ENCODE measurements around the gene GNA14. TPM values are rescaled to one million over a fixed set of nuclear protein-coding genes. Genes with fewer than 3 reads are reported as not detected.
A peak's percentile ranks its signal among the peaks of the same experiment; 100 is the strongest.

The GNA14 gene
- total RNA-seq, 1 donor, result 0.72 TPM

DNA sequence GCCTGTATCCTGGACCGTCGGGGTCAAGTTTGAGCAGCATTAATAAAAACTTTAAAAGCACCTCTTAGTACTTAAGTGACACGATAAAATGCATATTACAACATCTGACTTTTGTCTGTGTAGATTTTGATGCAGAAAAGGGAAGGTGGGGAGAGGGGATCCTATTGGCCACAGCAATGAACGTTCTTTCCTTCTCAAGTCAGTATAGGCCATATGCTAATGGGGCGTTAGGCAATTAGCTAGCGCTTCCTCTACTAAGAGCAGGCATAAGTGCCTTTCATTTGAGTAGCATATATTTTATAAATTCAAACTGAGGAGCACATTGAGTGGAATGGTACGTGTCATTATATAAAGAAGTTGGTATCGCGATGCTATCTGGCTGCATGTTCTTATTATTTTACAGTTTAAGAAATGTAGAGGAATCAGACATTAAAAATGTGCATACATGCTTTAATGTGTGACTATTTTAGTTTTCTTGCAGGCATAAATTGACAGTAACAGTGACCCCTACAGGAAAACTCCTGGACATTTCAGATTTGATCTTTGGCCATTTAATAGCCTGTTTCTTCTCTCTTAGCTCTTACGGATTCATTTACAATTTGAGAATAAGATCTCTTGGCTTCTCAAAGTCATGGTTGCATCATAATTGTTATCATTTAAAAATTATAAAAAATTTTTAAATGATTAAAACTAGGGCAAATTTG, 1.1 kb upstream of the GNA14 start:
- H3K9me3 ChIP-seq (ENCODE audit: low read depth, low read length), result no peaks in the 10 kb centered on the region
- H3K4me2 ChIP-seq (ENCODE audit: insufficient read depth, low read length), result peak overlapping the region; percentile 88
- H3K27me3 ChIP-seq (ENCODE audit: insufficient read depth, low read length), result peaks cover 41% of the 10 kb centered on the region
- TF ChIP-seq, protein P1, sequence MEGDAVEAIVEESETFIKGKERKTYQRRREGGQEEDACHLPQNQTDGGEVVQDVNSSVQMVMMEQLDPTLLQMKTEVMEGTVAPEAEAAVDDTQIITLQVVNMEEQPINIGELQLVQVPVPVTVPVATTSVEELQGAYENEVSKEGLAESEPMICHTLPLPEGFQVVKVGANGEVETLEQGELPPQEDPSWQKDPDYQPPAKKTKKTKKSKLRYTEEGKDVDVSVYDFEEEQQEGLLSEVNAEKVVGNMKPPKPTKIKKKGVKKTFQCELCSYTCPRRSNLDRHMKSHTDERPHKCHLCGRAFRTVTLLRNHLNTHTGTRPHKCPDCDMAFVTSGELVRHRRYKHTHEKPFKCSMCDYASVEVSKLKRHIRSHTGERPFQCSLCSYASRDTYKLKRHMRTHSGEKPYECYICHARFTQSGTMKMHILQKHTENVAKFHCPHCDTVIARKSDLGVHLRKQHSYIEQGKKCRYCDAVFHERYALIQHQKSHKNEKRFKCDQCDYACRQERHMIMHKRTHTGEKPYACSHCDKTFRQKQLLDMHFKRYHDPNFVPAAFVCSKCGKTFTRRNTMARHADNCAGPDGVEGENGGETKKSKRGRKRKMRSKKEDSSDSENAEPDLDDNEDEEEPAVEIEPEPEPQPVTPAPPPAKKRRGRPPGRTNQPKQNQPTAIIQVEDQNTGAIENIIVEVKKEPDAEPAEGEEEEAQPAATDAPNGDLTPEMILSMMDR (IDR thresholded peaks at IDR 0.05; ENCODE audit: extremely low read depth, low read depth, low read length), result peak; percentile 51
- H4K20me1 ChIP-seq (ENCODE audit: insufficient read depth, low read length), result no peaks in the 10 kb centered on the region
- H3K27ac ChIP-seq (ENCODE audit: low read depth, low read length), result no peak overlapping the region
- H3K4me3 ChIP-seq (ENCODE audit: insufficient read depth, low read length), result peak overlapping the region; percentile 73
- H2AFZ ChIP-seq (ENCODE audit: low read length), result peak overlapping the region; percentile 95
- no peaks in the 10 kb centered on the region for H3K4me1 ChIP-seq (ENCODE audit: insufficient read depth, low read length)
- H3K36me3 ChIP-seq (ENCODE audit: insufficient read depth, low read length), result no peaks in the 10 kb centered on the region
- H3K79me2 ChIP-seq (ENCODE audit: insufficient read depth, low read length), result no peaks in the 10 kb centered on the region
- peak; percentile 91 for DNase-seq (ENCODE audit: insufficient read length, low spot score, missing footprints)

DNA sequence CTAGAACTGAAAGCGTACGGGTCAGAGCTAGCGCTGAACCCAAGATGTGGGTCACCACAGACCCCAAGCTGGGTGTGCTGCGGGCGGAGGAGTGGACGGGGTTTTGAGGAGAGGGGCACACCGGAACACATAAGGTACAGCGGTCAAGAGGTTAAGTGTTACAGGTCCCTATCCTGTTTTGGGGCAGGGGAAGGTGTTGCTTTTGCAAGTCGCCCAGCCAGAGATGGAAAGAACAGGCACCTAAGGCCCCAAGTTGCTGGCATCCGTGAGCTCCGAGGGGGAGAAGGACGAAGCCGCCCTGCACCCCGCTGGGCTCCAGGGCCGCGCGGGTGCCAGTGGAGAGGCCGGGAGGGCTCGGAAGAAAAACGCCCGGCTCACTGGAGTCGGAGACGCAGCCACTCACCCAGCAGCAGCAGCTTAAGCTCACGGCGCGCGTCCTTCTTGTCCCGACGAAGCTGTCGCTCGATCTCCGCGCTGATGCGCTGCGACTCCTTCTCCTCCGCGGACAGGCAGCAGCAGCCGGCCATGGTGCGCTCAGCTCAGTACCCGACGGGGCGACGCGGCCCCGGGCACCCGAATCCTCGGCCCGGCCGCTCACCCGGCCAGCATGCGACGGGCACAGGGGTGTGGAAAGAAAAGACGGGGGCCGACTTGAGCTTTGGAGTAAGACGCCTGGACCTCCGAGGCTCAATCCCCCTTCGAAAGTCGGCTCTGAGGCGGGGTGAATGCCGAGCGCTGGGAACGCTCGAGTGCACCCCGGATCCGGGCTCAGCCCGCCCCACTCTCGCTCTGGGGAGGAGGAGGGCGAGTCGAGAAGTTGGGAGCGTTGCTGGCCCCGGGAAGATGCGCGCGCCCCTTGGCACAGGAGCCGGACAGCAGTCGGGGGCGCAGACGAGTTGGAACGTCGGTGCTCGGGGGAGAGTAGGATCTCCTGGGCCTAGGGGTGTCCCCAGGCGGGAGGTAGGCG, 572 bp downstream of the GNA14 start:
- Histone ChIP-seq H3K9me3 (ENCODE audit: low read depth, low read length) (no peaks in the 10 kb centered on the region), H3K4me3 (ENCODE audit: insufficient read depth, low read length) (peak overlapping the region; percentile 73), H3K27ac (ENCODE audit: low read depth, low read length) (no peak overlapping the region), H3K79me2 (ENCODE audit: insufficient read depth, low read length) (no peaks in the 10 kb centered on the region), H3K4me1 (ENCODE audit: insufficient read depth, low read length) (no peaks in the 10 kb centered on the region), H3K27me3 (ENCODE audit: insufficient read depth, low read length) (peaks cover 41% of the 10 kb centered on the region), H2AFZ (ENCODE audit: low read length) (peak overlapping the region; percentile 95), H3K36me3 (ENCODE audit: insufficient read depth, low read length) (no peaks in the 10 kb centered on the region), H4K20me1 (ENCODE audit: insufficient read depth, low read length) (no peaks in the 10 kb centered on the region), H3K4me2 (ENCODE audit: insufficient read depth, low read length) (peak overlapping the region; percentile 88)
- peak; percentile 75 for DNase-seq (ENCODE audit: insufficient read length, low spot score, missing footprints)
- TF ChIP-seq, protein P1 (IDR thresholded peaks at IDR 0.05; ENCODE audit: extremely low read depth, low read depth, low read length), result no peak

GRCh38 chr9:77643871-77644270, 4.3 kb downstream of the GNA14 start:
- Histone ChIP-seq H3K4me2 (ENCODE audit: insufficient read depth, low read length) (no peak overlapping the region), H3K4me3 (ENCODE audit: insufficient read depth, low read length) (no peak overlapping the region), H3K79me2 (ENCODE audit: insufficient read depth, low read length) (no peaks in the 10 kb centered on the region), H3K27ac (ENCODE audit: low read depth, low read length) (no peak overlapping the region), H3K36me3 (ENCODE audit: insufficient read depth, low read length) (no peaks in the 10 kb centered on the region), H3K4me1 (ENCODE audit: insufficient read depth, low read length) (no peaks in the 10 kb centered on the region), H3K27me3 (ENCODE audit: insufficient read depth, low read length) (peaks cover 51% of the 10 kb centered on the region), H4K20me1 (ENCODE audit: insufficient read depth, low read length) (no peaks in the 10 kb centered on the region), H2AFZ (ENCODE audit: low read length) (no peak overlapping the region), H3K9me3 (ENCODE audit: low read depth, low read length) (no peaks in the 10 kb centered on the region)
- TF ChIP-seq, protein P1 (IDR thresholded peaks at IDR 0.05; ENCODE audit: extremely low read depth, low read depth, low read length), result no peak
- DNase-seq (ENCODE audit: insufficient read length, low spot score, missing footprints), result no peak

Data from osteoblast (primary cell).